H1 (cell line): ENCODE results near the gene FKBP6. TPM values are rescaled to one million over a fixed set of nuclear protein-coding genes. Genes with fewer than 3 reads are reported as not detected.
A peak's percentile ranks its signal among the peaks of the same experiment; 100 is the strongest.

Source experiments
- CTCF ChIA-PET: fragments of 300-600 bp; sonication (Branson Sonifier 250); formaldehyde crosslinking; loops from one replicate; lab custom pipeline; 2021; ENCODE audit not compliant: partially characterized antibody; lab: Charles Lee
- POLR2A ChIA-PET: fragments of 300-600 bp; sonication (Branson Sonifier 250); formaldehyde crosslinking; loops from one replicate; lab custom pipeline; 2021; ENCODE audit warnings: inconsistent platforms; ENCODE audit not compliant: partially characterized antibody; lab: Charles Lee
- DNase-seq, 2 experiments: peaks; one replicate each; pipeline versions ENCODE4 v3.0.0 to v3.0.0-alpha.2; 2010 to 2022; ENCODE audit warnings: low spot score in 2 of 2, low read depth in 1 of 2, mixed read lengths in 1 of 2
- FAIRE-seq: peaks from 2 replicates; lab custom pipeline; 2011; peaks lifted over from hg19 to GRCh38; lab: Jason Lieb, UNC
- H2AFZ ChIP-seq: 2 replicates; pipeline ENCODE4 v1.8.1; 2012; ENCODE audit warnings: low read length, inconsistent platforms
- H2AK5ac ChIP-seq: 2 replicates; pipeline ENCODE4 v1.6.1; 2013; ENCODE audit warnings: low read depth, low read length
- H2BK120ac ChIP-seq: replicated peaks from 2 replicates; pipeline ENCODE3; 2013; ENCODE audit warnings: low read depth, low read length, inconsistent platforms
- H2BK12ac ChIP-seq: 2 replicates; pipeline ENCODE4 v1.6.1; 2013; ENCODE audit warnings: low read depth, low read length
- H2BK15ac ChIP-seq: 2 replicates; pipeline ENCODE4 v1.6.1; 2013; ENCODE audit warnings: low read length
- H2BK20ac ChIP-seq: 2 replicates; pipeline ENCODE4 v1.6.1; 2013; ENCODE audit warnings: low read length
- H2BK5ac ChIP-seq: 2 replicates; pipeline ENCODE4 v1.6.1; 2013; ENCODE audit warnings: low read depth, low read length
- H3K14ac ChIP-seq: 2 replicates; pipeline ENCODE4 v1.6.1; 2013; ENCODE audit warnings: inconsistent platforms; ENCODE audit not compliant: insufficient read length
- H3K18ac ChIP-seq: 2 replicates; pipeline ENCODE4 v1.6.1; 2013; ENCODE audit warnings: low read length; ENCODE audit errors: extremely low read depth
- H3K23ac ChIP-seq: 2 replicates; pipeline ENCODE4 v1.6.1; 2013; ENCODE audit warnings: inconsistent platforms; ENCODE audit not compliant: insufficient read length
- H3K23me2 ChIP-seq: 2 replicates; pipeline ENCODE4 v1.6.1; 2013; ENCODE audit warnings: low read depth, low read length
- H3K27ac ChIP-seq: 2 replicates; pipeline ENCODE4 v1.6.1; 2011; ENCODE audit warnings: low read depth, low read length, inconsistent platforms
- H3K27me3 ChIP-seq, 4 experiments: replicated peaks in 1 of 4; 1 replicate in 1 of 4; 2 replicates in 3 of 4; pipeline versions ENCODE4 v1.6.1 to v1.8.1; 2011 to 2013; ENCODE audit warnings: low read length in 3 of 4, mild to moderate bottlenecking in 3 of 4, inconsistent platforms in 2 of 4, mixed read lengths in 2 of 4, moderate library complexity in 1 of 4; ENCODE audit not compliant: control insufficient read depth in 3 of 4, insufficient read depth in 3 of 4; ENCODE audit errors: extremely low read depth in 1 of 4
- H3K36me3 ChIP-seq, 4 experiments: 2 replicates each; pipeline versions ENCODE4 v1.6.1 to v1.8.1; 2011 to 2013; ENCODE audit warnings: mild to moderate bottlenecking in 4 of 4, low read length in 3 of 4, moderate library complexity in 2 of 4, control low read depth in 1 of 4, inconsistent platforms in 1 of 4; ENCODE audit not compliant: insufficient read depth in 4 of 4, control insufficient read depth in 2 of 4
- H3K4ac ChIP-seq: replicated peaks from 2 replicates; pipeline ENCODE3; 2013; ENCODE audit warnings: low read length, low read depth, mixed read lengths, inconsistent platforms; ENCODE audit not compliant: insufficient read length
- H3K4me1 ChIP-seq, 4 experiments: replicated peaks in 1 of 4; 1 replicate in 1 of 4; 2 replicates in 3 of 4; pipeline versions ENCODE4 v1.6.1 to v1.8.1; 2011 to 2013; ENCODE audit warnings: low read length in 3 of 4, inconsistent platforms in 2 of 4, mixed read lengths in 1 of 4; ENCODE audit not compliant: insufficient read depth in 4 of 4, control insufficient read depth in 3 of 4
- H3K4me2 ChIP-seq, 2 experiments: 2 replicates each; pipeline versions ENCODE4 v1.6.1 to v1.8.1; 2011 to 2013; ENCODE audit warnings: low read depth in 2 of 2, low read length in 2 of 2, control low read depth in 1 of 2, inconsistent platforms in 1 of 2, mild to moderate bottlenecking in 1 of 2; ENCODE audit not compliant: insufficient read depth in 1 of 2
- H3K4me3 ChIP-seq, 4 experiments: fragments of 200-600, 300-600 bp in 1 of 4; sonication (generic), shearing (Covaris generic), sonication (Bioruptor Twin) in 1 of 4; 2 replicates each; pipeline versions ENCODE4 v1.5.1 to v1.8.1; 2011 to 2016; ENCODE audit warnings: low read length in 4 of 4, low read depth in 3 of 4, control low read depth in 2 of 4, inconsistent platforms in 2 of 4, mild to moderate bottlenecking in 2 of 4, mixed read lengths in 1 of 4, moderate library complexity in 1 of 4; ENCODE audit not compliant: insufficient read depth in 2 of 4; ENCODE audit errors: extremely low read depth in 1 of 4
- H3K56ac ChIP-seq: replicated peaks from 2 replicates; pipeline ENCODE3; 2013; ENCODE audit warnings: low read depth, mild to moderate bottlenecking, mixed read lengths, low read length, inconsistent platforms; ENCODE audit not compliant: insufficient read length
- H3K79me1 ChIP-seq: 2 replicates; pipeline ENCODE4 v1.6.1; 2013; ENCODE audit warnings: low read depth, low read length, control low read depth
- H3K79me2 ChIP-seq, 2 experiments: 2 replicates each; pipeline versions ENCODE4 v1.6.1 to v1.8.1; 2012 to 2013; ENCODE audit warnings: low read length in 2 of 2, mild to moderate bottlenecking in 2 of 2, inconsistent platforms in 1 of 2; ENCODE audit not compliant: insufficient read depth in 2 of 2, control insufficient read depth in 1 of 2
- H3K9ac ChIP-seq, 4 experiments: replicated peaks in 1 of 4; 1 replicate in 1 of 4; 2 replicates in 3 of 4; pipeline versions ENCODE4 v1.6.1 to v1.8.1; 2011 to 2013; ENCODE audit warnings: low read depth in 3 of 4, low read length in 3 of 4, control low read depth in 2 of 4, mild to moderate bottlenecking in 2 of 4, moderate library complexity in 2 of 4, inconsistent platforms in 1 of 4; ENCODE audit errors: extremely low read depth in 1 of 4
- H3K9me3 ChIP-seq, 2 experiments: 2 replicates each; pipeline versions ENCODE4 v1.6.1 to v1.8.1; 2012 to 2013; ENCODE audit warnings: mild to moderate bottlenecking in 2 of 2, moderate library complexity in 2 of 2, control low read depth in 1 of 2, inconsistent platforms in 1 of 2, low read depth in 1 of 2, low read length in 1 of 2, mixed read lengths in 1 of 2; ENCODE audit not compliant: insufficient read depth in 2 of 2
- H4K20me1 ChIP-seq, 2 experiments: replicated peaks in 1 of 2; 2 replicates each; pipeline versions ENCODE3 to v1.8.1; 2011 to 2013; ENCODE audit warnings: inconsistent platforms in 2 of 2, low read length in 2 of 2, mild to moderate bottlenecking in 1 of 2; ENCODE audit not compliant: insufficient read depth in 2 of 2, control insufficient read depth in 1 of 2
- H4K5ac ChIP-seq: 2 replicates; pipeline ENCODE4 v1.6.1; 2013; ENCODE audit warnings: low read length, low read depth, mixed read lengths, inconsistent platforms; ENCODE audit not compliant: insufficient read length
- H4K8ac ChIP-seq: 2 replicates; pipeline ENCODE4 v1.8.0; 2013; ENCODE audit warnings: mild to moderate bottlenecking, moderate library complexity, low read length, inconsistent platforms; ENCODE audit not compliant: insufficient read depth; ENCODE audit errors: extremely low read depth
- H4K91ac ChIP-seq: replicated peaks from 2 replicates; pipeline ENCODE3; 2013; ENCODE audit warnings: low read length, mixed read lengths, inconsistent platforms; ENCODE audit not compliant: insufficient read length
- BACH1 ChIP-seq: IDR thresholded peaks from 2 replicates; pipeline ENCODE4 v1.6.1; 2012; ENCODE audit warnings: low read length, improper control_type of control experiment
- CBX5 ChIP-seq: fragments of 300-800, 300-1000 bp; sonication (generic); IDR thresholded peaks from 2 replicates; pipeline ENCODE4 v1.7.1; 2016; ENCODE audit warnings: antibody characterized with exemption, low read length, low read depth
- CHD2 ChIP-seq: IDR thresholded peaks from 2 replicates; pipeline ENCODE4 v1.6.1; 2012; ENCODE audit warnings: low read length, improper control_type of control experiment
- KDM4A ChIP-seq: IDR thresholded peaks from one replicate; pipeline ENCODE4 v1.7.1; 2012; ENCODE audit warnings: low read depth, mild to moderate bottlenecking, moderate library complexity, low read length, inconsistent platforms; ENCODE audit not compliant: severe bottlenecking
- POLR2AphosphoS5 ChIP-seq: IDR thresholded peaks from 2 replicates; pipeline ENCODE4 v1.6.1; 2011; ENCODE audit warnings: low read depth, low read length
- RXRA ChIP-seq: IDR thresholded peaks from 2 replicates; pipeline ENCODE4 v1.6.1; 2011; ENCODE audit warnings: low read depth, mild to moderate bottlenecking, low read length, moderate library complexity; ENCODE audit not compliant: insufficient read depth
- SP1 ChIP-seq: IDR thresholded peaks from 2 replicates; pipeline ENCODE4 v1.6.1; 2011; ENCODE audit warnings: low read depth, low read length
- SP4 ChIP-seq: IDR thresholded peaks from 2 replicates; pipeline ENCODE4 v1.6.1; 2012; ENCODE audit warnings: low read length, inconsistent platforms
- WGBS, 2 experiments: shearing (Covaris generic) in 1 of 2; methylation state at CpG; one replicate each; pipeline versions ENCODE4 v1.1.6 to v1.1.7; 2013 to 2015; ENCODE audit warnings: low lambda C conversion rate in 2 of 2, mixed read lengths in 2 of 2, inconsistent platforms in 1 of 2, low coverage in 1 of 2, missing lambda C conversion rate in 1 of 2; ENCODE audit not compliant: insufficient replicate concordance in 2 of 2, insufficient coverage in 1 of 2, insufficient read length in 1 of 2; ENCODE audit errors: extremely low coverage in 1 of 2, missing lambda C conversion rate in 1 of 2; 5-methylcytosine and 5-hydroxymethylcytosine counted together
- polyA plus RNA-seq, 7 experiments: library from polyadenylated mRNA; depleted of rRNA in 3 of 7; stranded (reverse) in 5 of 7; unstranded in 2 of 7; fragments of >200 nt in 5 of 7; fragments of 200-250 nt in 2 of 7; gene quantifications; 1 replicate in 5 of 7; 2 replicates in 1 of 7; 4 replicates in 1 of 7; pipeline versions ENCODE4 v1.2.1 to v1.2.3, GENCODE V29; 2011 to 2013; ENCODE audit warnings: missing spikeins in 2 of 7, mixed read lengths in 2 of 7
- total RNA-seq: library from RNA; stranded (reverse); fragmentation: NEBNext Ultra II Directional; extraction: Animal tissue kit (Norgen Biotek cat#: 25700); gene quantifications from 2 replicates; pipeline ENCODE4 v1.2.1, GENCODE V29; 2021

FKBP6 gene
- total and polyA plus RNA-seq, 2 of the 8 experiments (the other 6 are each of a cell fraction or from before 2014, with no cell fraction given), result 0.14 to 0.19 TPM

DNA sequence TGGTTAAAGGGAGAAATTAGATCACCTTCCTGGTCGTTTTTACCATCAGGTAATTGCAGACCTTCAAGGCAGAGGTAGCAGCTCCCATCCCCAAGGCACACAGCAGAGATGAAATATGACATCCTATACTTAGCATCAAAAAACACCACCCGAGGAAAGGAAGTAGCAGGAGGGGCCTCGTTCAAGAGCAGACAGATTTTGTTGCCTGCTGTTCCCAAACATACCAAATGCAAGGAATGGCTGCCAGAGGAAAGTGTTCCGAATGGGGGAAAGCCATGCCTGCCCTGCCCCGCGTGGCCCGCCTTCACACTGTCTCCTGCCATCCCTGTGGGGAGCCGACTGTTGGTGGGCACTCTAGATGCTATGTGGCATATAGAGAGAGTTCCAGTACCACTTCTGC is 18.0 kb downstream of the FKBP6 start:
- Histone ChIP-seq H3K23me2 (no peaks in the 10 kb centered on the region), H3K23ac (no peak overlapping the region), H3K56ac (no peak overlapping the region), H2BK120ac (no peak overlapping the region), H2BK12ac (no peak overlapping the region), H3K9me3 (no peaks in the 10 kb centered on the region), H3K4me1 (peaks cover 0 to 11% (median 1%) of the 10 kb centered on the region in 4 experiments; a peak in 3 of 7 replicates), H3K27ac (no peak overlapping the region), H2BK20ac (no peak overlapping the region), H2AFZ (0 out of 2 replicates have a peak overlapping the region, but pooled peaks have one; percentile 74), H3K27me3 (no peaks in the 10 kb centered on the region; a peak in 1 of 7 replicates), H3K9ac (no peak overlapping the region), H2BK15ac (no peak overlapping the region), H3K79me1 (no peaks in the 10 kb centered on the region), H3K4ac (no peak overlapping the region), H4K8ac (no peak overlapping the region), H3K79me2 (no peaks in the 10 kb centered on the region), H3K14ac (no peak overlapping the region), H3K18ac (no peak overlapping the region), H3K4me3 (no peak overlapping the region), H3K36me3 (no peaks in the 10 kb centered on the region), H4K20me1 (no peaks in the 10 kb centered on the region), H3K4me2 (no peak overlapping the region), H2BK5ac (no peak overlapping the region), H2AK5ac (no peak overlapping the region), H4K91ac (no peak overlapping the region), H4K5ac (no peak overlapping the region)
- CTCF ChIA-PET, result interaction anchor here (0.9 to 2.5 kb wide), 9 partner anchors 10 to 107 kb away, joined by 3 to 7 read pairs (median 3); no protein-coding TSS in a partner anchor
- DNase-seq, result no peak
- POLR2A ChIA-PET, result no interaction called here
- 66% methylated on average over 8 of the region's 8 CpGs; no CpG with 5 or more reads in 1 of the 2 experiments for WGBS, 2 experiments
- FAIRE-seq, result no peak
- no peak for TF ChIP-seq SP1
- TF ChIP-seq CBX5, result no peak
- TF ChIP-seq CHD2, result no peak
- TF ChIP-seq SP4, result no peak
- TF ChIP-seq KDM4A, result no peak
- TF ChIP-seq RXRA, result no peak
- TF ChIP-seq BACH1, result no peak
- TF ChIP-seq POLR2AphosphoS5, result no peak
